ENCODE measurements around the gene PPP1R27. TPM values are rescaled to one million over a fixed set of nuclear protein-coding genes. Genes with fewer than 3 reads are reported as not detected.
A peak's percentile ranks its signal among the peaks of the same experiment; 100 is the strongest.

PPP1R27 gene
- total RNA-seq, 1 donor from 2014 or later = not detected

DNA sequence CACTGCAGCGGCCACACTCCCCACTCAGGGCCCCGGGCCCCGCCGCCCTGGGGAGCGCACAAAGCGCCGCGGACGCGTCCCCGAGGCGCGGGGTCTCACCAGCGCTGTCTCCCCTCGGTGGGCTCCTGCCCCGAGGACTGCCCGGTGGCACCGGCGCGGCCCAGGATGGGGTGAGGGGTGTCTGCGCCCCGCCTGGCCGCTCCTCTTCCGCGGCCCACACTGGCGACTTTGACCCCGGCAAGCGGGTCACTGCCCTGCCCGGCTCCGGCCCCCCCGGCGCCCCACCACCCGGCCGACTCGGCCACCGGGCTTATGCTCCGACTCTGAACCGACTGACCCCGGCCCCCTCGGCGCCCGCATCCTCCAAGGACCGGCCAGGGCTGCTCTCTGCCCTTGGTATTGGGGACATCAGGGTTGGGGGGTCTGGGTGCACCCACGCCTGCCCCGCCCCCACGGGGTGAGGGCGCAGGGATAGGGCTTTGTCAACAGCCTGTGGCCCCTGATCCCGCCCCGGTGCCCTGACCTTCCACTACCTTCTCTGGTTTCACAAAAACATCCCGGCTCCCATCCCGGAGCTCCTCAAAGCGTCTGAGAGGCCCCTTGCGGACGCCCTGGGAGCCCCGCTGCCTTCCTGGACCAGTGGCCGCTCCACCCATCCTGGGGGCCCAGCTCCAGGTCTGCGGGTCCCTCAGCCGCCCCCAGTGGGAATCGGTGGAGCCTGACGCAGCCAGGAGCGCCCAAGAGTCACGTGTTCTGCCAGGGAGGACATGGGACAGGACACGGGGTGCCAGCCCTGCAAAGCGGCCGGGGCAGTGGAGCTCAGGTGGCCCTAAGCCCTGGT lies 30.1 kb downstream of the PPP1R27 start:
- TF ChIP-seq, protein P1, sequence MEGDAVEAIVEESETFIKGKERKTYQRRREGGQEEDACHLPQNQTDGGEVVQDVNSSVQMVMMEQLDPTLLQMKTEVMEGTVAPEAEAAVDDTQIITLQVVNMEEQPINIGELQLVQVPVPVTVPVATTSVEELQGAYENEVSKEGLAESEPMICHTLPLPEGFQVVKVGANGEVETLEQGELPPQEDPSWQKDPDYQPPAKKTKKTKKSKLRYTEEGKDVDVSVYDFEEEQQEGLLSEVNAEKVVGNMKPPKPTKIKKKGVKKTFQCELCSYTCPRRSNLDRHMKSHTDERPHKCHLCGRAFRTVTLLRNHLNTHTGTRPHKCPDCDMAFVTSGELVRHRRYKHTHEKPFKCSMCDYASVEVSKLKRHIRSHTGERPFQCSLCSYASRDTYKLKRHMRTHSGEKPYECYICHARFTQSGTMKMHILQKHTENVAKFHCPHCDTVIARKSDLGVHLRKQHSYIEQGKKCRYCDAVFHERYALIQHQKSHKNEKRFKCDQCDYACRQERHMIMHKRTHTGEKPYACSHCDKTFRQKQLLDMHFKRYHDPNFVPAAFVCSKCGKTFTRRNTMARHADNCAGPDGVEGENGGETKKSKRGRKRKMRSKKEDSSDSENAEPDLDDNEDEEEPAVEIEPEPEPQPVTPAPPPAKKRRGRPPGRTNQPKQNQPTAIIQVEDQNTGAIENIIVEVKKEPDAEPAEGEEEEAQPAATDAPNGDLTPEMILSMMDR (IDR thresholded peaks at IDR 0.05; ENCODE audit: insufficient read depth, low read length, severe bottlenecking) = no peak
- FAIRE-seq (no peak), DNase-seq (ENCODE audit: low read depth) (no peak)
- Histone ChIP-seq H3K4me3 (ENCODE audit: low read depth, low read length) (no peak overlapping the region), H3K27me3 (ENCODE audit: control insufficient read depth, insufficient read depth, low read length) (peaks cover 37% of the 10 kb centered on the region), H3K36me3 (ENCODE audit: control insufficient read depth, insufficient read depth, low read length) (no peaks in the 10 kb centered on the region)

DNA sequence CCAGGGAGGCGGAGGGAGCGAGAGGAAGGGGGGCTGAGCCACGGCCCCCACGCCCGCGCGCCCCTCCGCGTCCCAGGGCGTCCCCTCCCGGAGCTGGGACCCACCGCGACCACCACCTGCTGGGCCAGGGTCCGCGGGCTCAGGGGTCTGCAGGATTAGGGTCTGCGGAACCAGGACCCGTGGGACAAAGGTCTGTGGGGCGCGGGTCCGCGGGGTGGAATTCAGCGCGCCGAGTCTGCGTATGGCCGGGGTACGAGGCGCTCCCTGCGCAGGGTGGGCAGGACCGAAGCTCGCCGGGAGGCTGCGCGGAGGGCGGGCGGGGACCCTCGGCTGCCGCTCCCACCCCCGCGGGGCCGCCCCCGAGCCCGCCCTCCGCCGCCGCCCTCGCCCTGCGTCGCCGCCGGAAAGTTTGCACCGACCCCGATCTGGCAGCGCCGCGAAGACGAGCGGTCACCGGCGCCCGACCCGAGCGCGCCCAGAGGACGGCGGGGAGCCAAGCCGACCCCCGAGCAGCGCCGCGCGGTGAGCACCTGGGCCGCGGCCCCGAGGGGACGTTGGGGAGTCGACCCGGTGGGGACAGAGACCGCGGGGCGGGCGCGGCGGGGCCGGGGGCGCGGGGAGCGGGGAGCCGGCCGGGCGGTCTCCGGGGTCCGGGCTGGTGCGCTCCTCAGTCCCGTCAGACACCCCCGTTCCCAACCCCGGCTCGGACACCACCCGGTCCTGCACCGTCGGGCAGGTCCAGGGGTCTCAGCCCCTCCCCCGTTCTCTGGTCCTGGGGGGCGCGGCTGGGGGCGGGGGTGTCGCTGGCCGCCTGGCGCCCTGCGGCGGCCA lies 30.9 kb downstream of the PPP1R27 start, which contains the start of gene GCGR:
Gene GCGR (plus strand): TSS at position 423 of the 831 bp plus-strand sequence. CDS start 4,869 bp downstream, outside the sequence.
- Histone ChIP-seq H3K36me3 (ENCODE audit: control insufficient read depth, insufficient read depth, low read length) (no peaks in the 10 kb centered on the region), H3K4me3 (ENCODE audit: low read depth, low read length) (no peak within 1 kb of the TSS), H3K27me3 (ENCODE audit: control insufficient read depth, insufficient read depth, low read length) (peaks cover 37% of the 10 kb centered on the region)
- no peak for DNase-seq (ENCODE audit: low read depth)
- no peak for FAIRE-seq
- TF ChIP-seq, protein P1 (IDR thresholded peaks at IDR 0.05; ENCODE audit: insufficient read depth, low read length, severe bottlenecking) = no peak

DNA sequence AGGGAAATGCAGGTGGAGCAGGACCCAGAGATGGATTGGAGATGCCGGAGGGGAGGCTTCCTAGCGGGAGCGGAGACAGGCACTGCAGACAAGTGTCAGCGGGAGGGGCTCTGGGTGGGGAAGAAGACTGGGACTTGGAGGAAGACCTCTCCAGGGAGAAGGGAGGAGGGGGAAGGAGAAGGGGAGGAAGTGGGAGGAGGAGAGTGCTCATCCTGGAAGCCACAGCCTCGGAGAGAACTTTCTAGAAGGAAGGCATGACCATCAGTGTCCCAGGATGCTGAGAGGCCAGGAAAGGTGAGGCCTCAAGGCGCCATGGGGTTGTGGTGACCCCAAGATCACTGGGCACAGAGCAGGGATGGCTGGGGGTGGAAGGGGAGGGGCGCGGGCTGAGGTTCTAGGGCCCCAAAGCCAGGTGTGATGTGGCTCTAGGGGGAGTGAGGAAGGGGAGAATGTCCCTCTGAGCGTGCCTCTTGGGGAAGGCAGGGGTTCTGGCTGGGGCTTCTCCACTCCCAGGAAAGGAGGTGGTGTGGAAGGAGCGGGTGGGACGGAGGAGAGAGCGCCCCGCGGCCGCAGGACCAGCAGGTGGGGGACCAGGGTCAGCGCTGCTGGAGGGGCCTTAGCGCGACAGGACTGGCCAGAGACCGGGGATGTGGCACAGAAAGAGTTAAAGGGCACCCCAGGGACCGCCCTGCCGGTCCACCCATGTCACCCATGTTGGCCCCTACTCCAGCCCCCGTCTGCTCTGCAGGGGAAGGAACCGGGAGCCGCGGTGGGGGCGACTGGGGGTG lies 31.8 kb downstream of the PPP1R27 start:
- H3K36me3 ChIP-seq (ENCODE audit: control insufficient read depth, insufficient read depth, low read length) = no peaks in the 10 kb centered on the region
- no peak for DNase-seq (ENCODE audit: low read depth)
- peaks cover 35% of the 10 kb centered on the region for H3K27me3 ChIP-seq (ENCODE audit: control insufficient read depth, insufficient read depth, low read length)
- H3K4me3 ChIP-seq (ENCODE audit: low read depth, low read length) = no peak overlapping the region
- TF ChIP-seq, protein P1 (IDR thresholded peaks at IDR 0.05; ENCODE audit: insufficient read depth, low read length, severe bottlenecking) = no peak
- no peak for FAIRE-seq

DNA sequence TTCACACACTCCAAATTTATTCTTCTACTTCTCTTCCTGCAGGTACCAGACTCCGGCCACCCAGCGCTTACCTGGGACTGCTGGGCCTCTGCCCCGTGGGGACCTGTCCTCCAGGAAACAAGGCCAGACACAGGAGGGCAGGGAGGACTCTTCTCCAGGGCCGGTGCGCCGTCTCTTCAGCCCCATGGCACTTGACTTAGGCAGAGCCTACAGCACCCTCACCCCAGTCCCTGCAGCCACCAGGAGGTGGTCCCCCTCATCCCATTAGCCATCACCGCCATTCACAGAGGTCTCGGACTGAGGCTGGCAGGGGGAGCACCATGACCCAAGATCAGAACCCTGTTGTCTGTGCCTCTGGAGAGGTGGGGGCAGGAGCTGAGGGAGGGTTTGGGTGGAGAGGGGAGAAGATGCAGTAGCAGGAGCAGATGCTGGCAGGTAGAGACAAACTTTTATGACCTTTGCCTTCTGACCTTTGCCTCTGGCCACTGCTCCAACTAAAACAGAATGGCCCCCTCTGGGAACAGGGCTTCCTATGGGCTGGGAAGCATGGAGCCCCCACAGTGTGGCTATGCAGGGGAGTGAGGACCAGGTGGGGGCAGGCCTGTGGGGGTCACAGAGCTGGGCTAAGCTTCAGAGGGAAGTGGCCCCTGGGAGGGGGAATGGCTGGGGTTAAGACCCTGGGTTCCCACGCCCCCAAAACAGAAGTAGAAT lies 32.6 kb downstream of the PPP1R27 start:
- DNase-seq (ENCODE audit: low read depth) (no peak), FAIRE-seq (peak; percentile 36)
- TF ChIP-seq, protein P1 (IDR thresholded peaks at IDR 0.05; ENCODE audit: insufficient read depth, low read length, severe bottlenecking) = no peak
- no peaks in the 10 kb centered on the region for H3K36me3 ChIP-seq (ENCODE audit: control insufficient read depth, insufficient read depth, low read length)
- no peak overlapping the region for H3K4me3 ChIP-seq (ENCODE audit: low read depth, low read length)
- H3K27me3 ChIP-seq (ENCODE audit: control insufficient read depth, insufficient read depth, low read length) = peaks cover 33% of the 10 kb centered on the region

DNA sequence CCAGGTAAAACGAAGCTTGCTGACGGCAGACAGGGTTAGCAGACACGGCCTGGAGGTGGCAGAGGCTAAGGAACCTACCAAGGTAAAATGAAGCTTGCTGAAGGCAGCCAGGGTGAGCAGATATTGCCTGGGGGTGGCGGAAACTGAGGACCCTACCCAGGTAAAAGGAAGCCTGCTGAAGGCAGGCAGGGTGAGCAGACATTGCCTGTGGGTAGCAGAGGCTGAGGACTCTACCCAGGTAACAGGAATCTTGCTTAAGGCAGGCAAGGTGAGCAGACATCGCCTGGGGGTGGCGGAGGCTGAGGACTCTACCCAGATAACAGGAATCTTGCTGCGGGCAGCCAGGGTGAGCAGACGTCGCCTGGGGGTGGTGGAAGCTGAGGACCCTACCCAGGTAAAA lies 33.5 kb downstream of the PPP1R27 start:
- TF ChIP-seq, protein P1 (IDR thresholded peaks at IDR 0.05; ENCODE audit: insufficient read depth, low read length, severe bottlenecking) = no peak
- FAIRE-seq = peak; percentile 89

More for the DNA sequence above, 33.5 kb downstream of the PPP1R27 start:
- DNase-seq (ENCODE audit: low read depth) = no peak
- H3K27me3 ChIP-seq (ENCODE audit: control insufficient read depth, insufficient read depth, low read length) = peaks cover 27% of the 10 kb centered on the region
- no peaks in the 10 kb centered on the region for H3K36me3 ChIP-seq (ENCODE audit: control insufficient read depth, insufficient read depth, low read length)
- H3K4me3 ChIP-seq (ENCODE audit: low read depth, low read length) = no peak overlapping the region

Measured in bronchial epithelial cell (primary cell).